ENCODE data around the gene ATP9B.

DNA sequence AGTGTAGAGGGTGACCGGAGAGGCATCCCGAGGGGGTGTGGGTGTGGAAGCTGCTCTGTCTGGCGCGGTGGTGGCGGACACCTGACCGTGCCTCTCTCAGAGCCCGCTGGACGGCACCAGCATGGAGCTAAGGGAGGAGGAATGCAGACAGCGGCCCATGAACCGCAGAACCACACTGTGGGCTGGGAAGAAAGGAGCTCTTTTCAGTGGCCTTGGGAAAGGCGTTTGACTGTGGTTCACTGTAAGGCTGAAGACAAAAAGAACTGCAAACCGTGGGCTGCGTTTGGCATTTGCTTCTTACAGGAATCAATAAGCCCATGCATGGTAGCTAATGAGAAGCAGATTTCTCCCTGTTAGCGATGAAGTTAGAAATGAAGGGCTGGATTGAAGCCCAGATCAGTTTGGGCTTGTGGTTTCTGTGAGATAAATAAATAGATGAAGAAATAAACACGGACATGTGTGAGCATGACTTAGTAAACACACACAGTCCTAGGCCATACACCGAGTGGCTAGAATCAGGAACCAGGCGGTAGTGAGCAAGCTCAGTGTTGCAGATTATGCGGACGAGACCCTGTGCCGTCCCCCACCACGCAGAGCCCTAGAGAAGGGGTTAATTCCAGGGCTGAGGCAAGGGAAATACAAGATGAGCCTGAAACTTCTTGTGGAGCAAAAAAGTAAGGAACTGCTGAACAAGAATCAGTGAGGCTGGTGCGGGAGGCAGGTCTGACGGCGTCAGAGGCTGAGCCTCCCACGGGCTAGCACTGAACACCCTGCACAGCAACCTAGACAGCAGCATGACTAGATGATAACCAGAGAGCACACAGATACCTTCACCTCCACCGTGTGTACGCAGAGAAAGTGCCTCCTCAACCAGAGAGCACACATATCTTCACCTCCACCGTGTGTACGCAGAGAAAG lies 297.2 kb downstream of the ATP9B start:
- no peak for TF ChIP-seq ZNF274 (IDR thresholded peaks at IDR 0.05; ENCODE audit: low read depth, low read length)
- no peak for TF ChIP-seq YY1 (IDR thresholded peaks at IDR 0.05; ENCODE audit: insufficient read depth, insufficient read length)
- TF ChIP-seq SUZ12 (IDR thresholded peaks at IDR 0.05; ENCODE audit: extremely low read depth, insufficient read depth, insufficient read length): no peak
